ACHN (cell line): ENCODE results near the gene HS2ST1.

Experiments used
- DNase-seq: peaks from one replicate; pipeline ENCODE4 v3.0.0-alpha.2; 2015
- in situ Hi-C: cut with HindIII; loops from 2 replicates; pipeline ENCODE4 v1.10.0; 2017; ENCODE audit warnings: low sequenced_read_pairs, low pct_ligation_motif_present, low pct_unique_long_range_greater_than_20kb

Gene HS2ST1

DNA sequence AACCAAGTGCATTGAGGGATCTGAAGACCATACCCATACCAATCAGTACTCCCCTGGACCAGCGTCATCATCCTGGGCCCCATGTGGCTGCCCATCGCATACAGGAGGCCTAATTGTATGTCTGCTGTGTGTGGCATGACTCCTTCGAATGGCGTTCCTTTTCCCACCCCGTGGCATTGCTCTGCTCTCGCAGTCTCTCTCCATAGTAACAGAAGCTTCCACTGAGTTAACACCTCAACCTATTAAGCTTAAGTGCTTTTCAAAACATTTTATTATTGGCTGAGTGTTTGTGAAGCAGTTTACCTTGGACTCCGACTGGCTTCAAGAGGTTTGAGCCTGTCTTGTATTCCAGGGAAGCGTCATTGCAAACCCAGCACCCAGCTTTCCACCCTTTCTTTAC lies 227.1 kb downstream of the HS2ST1 start:
- in situ Hi-C loops = no loop called here
- no peak for DNase-seq

DNA sequence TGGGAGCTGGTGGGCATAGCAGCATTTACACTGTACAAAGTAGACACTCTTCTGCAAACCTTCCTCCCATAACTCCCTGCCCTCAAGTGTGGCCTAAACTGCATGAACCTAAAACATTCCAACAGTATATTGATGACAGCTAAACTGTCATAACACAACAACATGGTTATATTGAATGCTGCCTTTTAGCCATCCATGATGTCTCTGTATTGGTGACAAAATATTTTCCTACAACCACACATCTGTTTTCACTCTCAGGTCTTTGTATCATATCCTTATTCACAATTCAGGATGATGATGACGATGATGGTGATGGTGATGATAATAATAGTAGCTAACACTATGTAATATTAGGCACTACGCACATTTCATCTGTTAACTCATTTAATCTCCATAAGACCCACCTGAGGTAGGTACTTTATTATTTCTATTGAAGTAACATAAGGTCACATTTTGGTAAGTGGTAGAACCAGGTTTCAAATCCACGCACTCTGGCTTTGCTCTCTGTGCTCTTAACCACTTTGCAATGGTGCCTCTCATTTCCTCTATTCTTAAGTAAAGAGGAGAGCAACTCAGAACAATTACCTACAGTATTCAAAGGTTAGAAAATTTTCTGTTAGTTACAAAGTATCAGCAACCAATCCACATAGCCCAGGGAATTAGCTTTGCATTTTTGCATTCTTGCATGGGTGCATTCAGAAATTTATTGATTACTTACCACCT lies 229.1 kb downstream of the HS2ST1 start:
- in situ Hi-C loops = no loop called here
- no peak for DNase-seq

DNA sequence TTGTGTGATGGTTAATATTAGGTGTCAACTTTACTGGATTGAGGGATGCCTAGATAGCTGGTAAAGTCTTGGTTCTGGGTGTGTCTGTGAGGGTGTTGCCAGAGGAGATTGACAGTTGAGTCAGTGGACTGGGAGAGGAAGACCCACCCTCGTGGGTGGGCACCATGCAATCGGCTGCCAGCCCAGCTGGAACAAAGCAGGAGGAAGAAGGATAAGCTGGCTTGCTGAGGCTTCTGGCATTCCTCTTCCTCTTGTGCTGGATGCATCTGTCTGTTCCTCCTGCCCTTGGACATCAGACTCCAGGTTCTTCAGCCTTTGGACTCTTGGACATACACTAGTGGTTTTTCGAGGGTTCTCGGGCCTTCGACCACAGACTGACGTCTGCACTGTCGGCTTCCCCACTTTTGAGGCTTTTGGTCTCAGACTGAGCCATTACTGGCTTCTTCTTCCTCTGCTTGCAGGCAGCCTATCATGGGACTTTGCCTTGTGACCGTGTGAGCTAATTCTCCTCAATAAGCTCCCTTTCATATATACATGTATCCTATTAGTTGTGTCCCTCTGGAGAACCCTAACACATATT lies 230.0 kb downstream of the HS2ST1 start:
- in situ Hi-C loops = no loop called here
- no peak for DNase-seq

DNA sequence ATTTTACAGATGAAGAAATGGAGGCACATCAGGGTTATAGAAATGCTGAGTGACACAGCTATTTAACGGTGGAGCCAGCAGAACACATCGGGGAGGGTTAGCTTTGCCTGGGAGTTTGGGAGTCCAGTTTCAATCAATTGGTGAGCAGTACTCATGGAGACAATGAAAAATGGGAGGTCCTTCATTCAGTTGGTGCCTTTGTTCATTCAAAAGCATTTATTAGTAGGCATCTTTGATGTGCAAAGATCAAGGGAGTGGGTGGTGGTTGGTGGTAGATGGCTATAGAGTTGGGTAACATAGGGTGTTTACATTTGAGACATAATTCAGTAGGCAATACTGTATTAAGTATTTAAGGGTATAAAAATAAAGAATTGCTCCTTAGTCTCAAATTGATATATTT lies 230.5 kb downstream of the HS2ST1 start:
- in situ Hi-C loops = no loop called here
- no peak for DNase-seq

DNA sequence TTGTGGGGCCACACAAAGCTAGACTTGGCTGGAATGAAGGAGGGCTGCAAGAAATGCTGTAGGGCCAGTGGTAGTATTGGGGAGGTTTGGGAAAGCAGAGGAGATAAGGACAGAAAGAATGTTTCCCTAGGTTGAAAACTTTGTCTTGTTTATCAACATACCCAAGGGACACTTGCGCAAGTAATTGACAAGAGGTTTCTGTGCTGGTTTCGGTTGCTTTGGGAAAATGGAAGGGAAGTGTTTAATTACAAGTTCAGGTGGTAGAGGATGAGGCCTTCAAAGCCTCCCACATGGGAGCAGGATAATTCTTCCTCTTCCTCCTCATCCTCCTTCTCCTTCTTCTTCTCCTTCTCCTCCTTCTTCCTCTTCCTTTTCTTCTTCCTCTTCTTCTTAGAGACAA lies 232.1 kb downstream of the HS2ST1 start:
- in situ Hi-C loops = no loop called here
- DNase-seq = no peak

DNA sequence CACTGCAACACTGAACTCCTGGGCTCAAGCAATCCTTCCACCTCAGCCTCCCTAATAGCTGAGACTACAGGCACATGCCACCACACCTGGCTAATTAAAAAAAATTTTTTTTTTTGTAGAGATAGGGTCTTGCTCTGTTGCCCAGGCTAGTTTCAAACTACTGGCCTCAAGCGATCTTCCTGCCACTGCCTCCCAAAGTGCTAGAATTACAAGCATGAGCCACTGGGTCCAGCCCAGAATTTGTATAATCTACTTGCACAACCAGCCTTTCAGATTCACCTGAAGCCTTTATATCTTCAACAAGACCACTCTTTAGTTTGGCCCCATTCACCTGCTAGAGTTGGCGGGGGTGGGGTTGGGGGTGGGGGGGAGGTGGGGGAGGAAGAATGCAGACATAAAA lies 232.6 kb downstream of the HS2ST1 start:
- in situ Hi-C loops = no loop called here
- DNase-seq = no peak

DNA sequence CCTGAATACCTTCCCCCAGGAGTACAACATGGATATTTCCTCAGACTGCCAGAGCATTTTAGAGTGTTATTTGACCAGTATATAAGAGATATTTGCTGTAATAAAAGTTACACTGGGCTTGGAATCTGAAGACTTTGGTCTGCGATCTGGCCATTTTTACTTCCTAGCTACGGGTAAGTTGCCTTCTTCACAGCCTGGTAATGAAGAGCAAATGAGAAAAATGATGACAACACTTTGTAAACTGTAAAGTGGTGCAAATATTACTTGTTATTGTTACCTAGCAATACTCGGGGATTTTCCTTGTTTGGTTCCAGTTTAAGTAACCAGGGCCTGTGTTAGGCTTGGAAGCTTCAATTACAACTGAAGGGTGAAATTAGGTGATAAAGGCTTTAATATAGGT lies 233.4 kb downstream of the HS2ST1 start:
- DNase-seq = no peak
- in situ Hi-C loops = no loop called here

DNA sequence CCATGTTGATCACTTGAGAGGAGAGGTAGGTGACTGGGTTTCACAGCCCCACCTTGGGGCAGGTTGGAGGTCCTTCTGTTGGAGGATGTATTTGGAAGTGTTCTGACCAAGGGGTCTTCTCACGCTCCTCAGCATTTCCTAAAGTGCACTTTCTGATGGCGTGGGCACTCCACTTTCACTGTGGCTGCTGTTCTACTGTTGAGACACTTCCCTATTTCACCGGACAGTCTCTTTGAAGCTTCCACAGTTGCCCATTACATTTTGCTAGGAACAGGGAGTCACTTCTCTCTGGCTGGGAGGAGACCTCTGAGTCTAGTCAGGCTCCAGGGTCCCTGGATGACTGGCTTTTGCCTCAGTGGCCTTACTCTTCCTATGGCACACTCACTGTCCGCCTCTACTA lies 234.2 kb downstream of the HS2ST1 start:
- in situ Hi-C loops = no loop called here

DNA sequence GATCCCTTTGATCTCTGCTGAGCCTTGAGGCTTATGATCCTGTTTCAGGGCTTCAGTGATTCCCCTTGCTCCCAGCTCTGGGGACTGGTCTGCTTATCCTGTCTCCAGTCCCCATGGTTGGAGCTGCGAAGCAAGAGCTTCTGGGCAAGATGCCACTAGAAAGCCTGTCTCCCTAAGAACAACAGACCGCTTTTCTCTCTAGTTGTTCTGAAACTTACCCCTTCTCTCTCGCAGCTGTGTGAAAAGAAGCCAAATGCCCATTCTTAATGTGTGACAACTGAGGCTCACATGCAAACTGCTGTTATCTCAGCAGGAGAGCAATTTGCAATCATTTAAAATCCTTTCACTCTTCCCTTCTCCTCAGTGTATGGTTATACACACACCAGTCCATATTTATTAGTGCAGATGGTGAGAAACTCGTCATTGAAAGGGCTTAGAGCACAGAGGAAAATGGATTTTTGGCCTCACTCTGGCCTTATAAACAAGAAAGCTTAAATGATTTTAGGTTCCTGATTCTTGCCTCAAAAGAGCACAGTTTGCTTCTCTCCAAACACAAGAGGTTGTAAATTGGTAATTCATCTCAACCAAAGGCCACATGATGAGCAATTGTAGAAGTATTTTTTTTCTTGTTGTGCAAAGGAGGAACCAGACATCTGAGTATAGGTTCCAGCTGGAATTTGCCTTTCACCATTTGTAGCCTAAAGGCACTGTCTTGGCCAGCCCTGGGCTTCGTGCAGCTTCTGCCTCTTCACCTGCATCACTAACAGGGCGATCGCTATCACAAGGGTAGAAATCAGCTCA lies 235.0 kb downstream of the HS2ST1 start:
- no peak for DNase-seq
- in situ Hi-C loops = no loop called here

More for the DNA sequence above, 234.2 kb downstream of the HS2ST1 start:
- no peak for DNase-seq

DNA sequence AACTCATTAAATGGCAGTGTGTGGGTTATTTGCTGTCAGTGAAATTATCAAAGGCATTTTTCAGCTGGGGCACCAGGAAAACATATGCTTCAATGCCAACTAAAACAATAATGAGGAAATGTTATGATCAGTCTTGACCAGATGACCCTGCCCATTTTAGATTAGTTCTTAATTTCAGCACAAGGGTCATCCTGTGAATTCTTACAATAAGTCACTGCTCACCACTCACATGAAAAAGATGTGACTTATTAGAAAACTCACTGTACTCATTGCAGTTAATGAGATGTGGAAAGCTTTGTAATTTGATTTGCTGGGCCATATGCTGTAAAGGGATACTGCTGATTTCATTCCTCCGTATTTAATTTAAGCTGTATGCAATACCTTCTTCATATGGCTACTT lies 235.7 kb downstream of the HS2ST1 start:
- in situ Hi-C loops = no loop called here
- no peak for DNase-seq

DNA sequence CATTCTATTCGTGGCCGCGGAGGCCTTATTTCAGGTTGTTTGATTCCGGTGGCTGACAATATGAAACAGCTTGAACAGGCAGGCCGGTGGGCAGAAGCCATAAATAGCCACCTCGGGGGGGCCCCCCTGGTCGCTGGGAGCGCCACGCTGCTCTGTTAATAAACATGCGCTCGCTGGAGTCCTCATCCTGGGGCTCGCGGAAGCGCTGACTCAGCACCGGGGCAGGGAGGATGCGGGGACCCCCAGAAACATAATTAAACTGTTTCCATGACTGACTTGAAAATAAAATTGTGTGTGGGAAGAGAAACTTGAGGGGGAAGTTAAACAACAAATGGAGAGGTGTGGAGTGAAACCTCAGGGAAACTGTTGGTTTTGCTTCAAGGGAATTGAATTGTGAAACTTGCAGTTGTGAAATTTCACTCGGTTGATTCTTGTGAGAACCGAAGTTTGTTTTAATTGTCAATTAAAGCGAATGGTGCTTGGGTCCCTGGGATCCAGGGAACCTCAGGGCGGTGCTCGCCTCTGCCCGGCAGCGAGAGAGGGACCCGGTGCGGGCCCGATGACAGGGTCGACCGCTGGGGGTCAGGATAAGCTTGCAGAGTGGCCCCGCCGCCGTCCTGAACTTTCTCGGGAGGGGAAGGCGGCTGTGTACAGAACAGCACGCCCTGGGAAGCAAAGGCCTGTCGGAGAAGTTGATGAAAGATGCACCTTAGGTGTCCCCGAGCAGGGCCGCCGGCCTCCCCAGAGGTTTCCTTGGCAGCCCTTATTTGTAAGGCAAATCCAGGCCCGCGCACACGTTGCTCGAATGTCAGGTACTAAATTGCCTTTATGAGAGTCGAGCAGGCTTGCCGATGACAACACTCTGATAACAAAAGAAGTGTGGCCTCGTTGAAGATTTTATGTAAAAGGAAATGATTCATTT lies 237.3 kb downstream of the HS2ST1 start:
- no peak for DNase-seq
- in situ Hi-C loops = no loop called here

DNA sequence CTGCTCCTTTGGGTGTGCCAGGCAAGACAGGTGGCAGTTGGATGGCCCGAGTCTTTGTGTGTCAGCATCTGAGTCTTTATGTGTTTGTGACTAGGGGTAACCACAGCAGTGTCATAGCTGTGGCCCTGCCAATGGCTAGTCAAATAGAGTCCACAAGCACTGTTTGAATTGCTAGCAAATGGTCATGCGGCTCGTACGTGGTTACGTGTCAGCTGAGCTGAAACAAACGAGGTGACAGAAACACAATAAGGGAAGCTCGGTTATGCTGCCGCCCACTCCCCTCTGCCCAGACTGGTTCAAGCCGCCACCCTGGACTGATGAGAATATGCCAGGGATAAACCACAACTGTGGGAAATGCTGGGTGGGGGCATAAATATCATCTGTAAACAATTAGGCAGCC lies 239.9 kb downstream of the HS2ST1 start:
- DNase-seq = no peak
- in situ Hi-C loops = no loop called here

DNA sequence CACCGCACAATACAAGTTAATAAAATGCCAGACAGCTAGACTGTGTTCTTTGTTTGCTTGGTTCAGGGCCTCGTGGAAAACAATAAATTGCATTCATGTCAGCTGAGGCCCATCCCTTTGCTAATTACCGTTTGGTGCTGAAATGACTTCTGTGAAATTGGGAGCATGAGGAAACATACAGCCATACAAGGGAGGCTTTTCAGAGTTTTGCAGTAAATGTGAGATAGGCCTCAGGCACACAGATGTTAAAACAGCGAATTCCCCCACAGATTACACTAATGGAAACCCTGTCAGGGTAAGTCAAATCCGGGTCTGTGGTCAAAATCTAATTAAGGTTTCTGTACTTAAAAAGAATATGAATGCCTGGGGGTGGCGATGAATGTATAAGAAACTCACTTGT lies 240.7 kb downstream of the HS2ST1 start:
- no peak for DNase-seq
- in situ Hi-C loops = no loop called here

DNA sequence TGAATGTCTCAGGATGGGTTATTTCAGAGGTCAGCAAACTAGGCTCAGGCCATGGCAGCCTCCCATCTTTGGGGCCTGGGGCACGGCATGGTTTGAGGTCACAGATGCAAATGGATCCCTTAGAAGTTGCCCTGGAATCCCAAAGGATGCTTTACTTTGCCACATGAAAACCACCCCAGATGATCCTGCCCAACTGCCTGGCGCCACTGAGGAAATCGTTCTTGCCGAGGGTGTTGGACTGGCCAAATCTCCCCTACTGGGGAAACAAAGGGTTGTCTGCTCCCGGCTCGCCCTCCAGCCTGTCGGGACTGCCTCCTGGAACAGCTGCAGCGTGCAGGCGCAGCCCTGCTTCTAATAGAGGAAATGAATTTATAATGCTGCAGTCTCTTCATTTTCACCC lies 241.2 kb downstream of the HS2ST1 start:
- in situ Hi-C loops = no loop called here
- no peak for DNase-seq

DNA sequence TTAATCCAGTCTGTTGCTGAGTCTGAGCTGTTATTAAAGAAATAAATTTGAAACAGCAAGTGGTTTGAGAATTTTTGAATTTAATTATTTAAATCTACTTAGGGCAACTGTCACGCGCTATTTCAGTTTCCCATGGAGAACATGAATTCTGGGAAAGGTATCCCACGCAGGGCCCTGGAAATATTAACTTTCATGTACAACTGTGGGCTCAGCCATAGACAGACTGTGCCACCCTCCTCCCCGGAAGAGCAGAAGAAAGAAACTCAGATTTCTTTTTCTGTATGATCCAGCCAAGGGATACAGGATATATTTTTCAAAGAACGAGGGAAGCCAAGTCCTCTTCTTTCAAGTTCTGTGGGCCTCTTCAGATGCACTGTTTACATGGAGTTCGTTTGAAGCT lies 241.7 kb downstream of the HS2ST1 start:
- in situ Hi-C loops = no loop called here
- DNase-seq = no peak

DNA sequence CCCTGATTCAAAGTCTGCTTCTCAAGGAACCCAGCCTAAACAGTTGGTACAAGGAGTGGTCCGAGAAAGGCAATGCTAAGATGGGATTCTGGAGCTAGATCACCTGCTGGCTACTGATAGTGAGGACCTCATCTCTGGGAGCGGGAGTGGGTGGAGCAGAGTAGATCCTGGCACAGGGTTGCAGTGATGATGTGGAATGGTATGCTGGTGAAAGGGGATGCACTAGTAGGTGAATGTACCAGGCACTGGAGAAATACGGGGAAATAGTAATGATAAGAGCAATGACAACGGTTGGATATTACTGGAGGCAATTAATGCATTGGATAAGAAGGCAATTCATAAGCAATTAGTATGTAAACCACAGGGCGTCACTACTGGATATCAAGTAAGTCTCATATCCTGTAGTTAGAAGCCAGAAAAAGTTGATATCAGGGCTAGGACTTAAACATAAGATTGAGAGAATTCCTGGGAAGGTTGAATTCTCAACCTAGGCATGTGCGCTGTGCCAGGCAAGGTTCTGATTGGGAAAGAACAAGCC lies 245.0 kb downstream of the HS2ST1 start:
- in situ Hi-C loops = no loop called here
- DNase-seq = no peak
